Measurements from ENCODE around the gene P3H3.

DNA sequence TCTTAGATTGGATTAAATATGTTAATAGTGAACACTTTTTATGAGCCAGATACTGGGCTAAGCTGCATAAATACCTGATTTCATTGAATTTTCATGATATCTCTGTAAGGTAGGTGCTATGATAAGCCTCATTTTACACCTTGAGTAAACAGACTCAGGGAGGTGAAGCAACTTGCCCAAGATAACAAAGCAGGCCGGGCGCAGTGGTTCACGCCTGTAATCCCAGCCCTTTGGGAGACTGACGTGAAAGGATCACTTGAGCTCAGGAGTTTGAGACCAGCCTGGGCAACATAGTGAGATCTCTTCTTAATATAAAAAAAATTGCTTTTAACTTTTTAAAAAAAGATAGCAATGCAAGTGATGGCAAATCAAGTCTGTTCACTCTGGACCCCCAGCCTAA is 13.9 kb downstream of the P3H3 start:
- TF ChIP-seq CTCF (IDR thresholded peaks at IDR 0.05): no peak
- no peak for TF ChIP-seq POLR2A (IDR thresholded peaks at IDR 0.05)
